ENCODE results near the gene MFAP2. TPM values are rescaled to one million over a fixed set of nuclear protein-coding genes. Genes with fewer than 3 reads are reported as not detected.

The MFAP2 gene, protein sequence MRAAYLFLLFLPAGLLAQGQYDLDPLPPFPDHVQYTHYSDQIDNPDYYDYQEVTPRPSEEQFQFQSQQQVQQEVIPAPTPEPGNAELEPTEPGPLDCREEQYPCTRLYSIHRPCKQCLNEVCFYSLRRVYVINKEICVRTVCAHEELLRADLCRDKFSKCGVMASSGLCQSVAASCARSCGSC
- not detected for total RNA-seq

DNA sequence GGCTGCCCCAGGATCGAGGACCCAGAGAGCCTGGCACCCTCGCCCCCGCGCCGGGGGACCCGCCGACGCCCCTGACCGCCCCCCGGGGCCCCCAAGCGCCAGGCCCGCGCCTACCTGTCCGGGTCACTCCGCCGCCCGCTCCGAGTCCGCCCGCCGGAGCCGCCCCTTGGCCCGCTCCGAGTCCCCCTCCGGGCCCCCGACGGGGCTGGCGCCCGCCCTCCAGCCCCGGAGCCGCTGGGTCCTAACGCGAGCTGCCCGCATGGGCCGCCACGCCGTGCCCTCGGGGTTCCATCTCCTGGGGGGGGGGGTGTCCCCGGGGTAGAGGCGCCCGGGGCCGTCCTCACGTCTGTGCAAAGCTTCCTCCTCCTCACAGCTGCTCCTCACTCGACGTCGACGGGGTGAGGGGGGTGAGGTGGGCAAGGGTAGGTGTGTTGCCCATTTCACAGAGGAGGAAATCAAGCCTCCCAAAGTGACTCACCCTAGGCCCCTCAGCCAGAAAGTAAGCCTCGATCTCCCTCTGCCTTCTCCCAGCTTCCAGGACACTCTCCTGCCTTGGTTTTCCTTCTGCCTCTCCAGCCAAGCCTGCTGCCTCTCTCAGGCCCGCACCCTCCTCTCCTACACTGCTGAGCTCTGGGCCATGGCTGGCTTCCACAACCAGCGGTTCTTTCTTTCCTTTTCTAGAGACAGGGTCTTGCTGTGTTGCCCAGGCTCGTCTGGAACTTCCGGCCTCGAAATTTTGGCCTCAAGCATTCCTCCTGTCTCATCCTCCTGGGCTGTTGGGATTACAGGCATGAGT lies at the start of gene MFAP2:
Gene MFAP2, minus strand, starts transcription at position 148 of the 796 bp plus-strand sequence. CDS start 2,347 bp downstream, outside the sequence.
- Histone ChIP-seq H3K27me3 (ENCODE audit: insufficient read depth, low read length) (peaks cover 16% of the 10 kb centered on the region), H3K4me1 (ENCODE audit: insufficient read depth, low read length) (no peaks in the 10 kb centered on the region), H3K9me3 (ENCODE audit: low read depth, low read length) (no peaks in the 10 kb centered on the region), H3K4me3 (ENCODE audit: low read length) (no peak within 1 kb of the TSS)

DNA sequence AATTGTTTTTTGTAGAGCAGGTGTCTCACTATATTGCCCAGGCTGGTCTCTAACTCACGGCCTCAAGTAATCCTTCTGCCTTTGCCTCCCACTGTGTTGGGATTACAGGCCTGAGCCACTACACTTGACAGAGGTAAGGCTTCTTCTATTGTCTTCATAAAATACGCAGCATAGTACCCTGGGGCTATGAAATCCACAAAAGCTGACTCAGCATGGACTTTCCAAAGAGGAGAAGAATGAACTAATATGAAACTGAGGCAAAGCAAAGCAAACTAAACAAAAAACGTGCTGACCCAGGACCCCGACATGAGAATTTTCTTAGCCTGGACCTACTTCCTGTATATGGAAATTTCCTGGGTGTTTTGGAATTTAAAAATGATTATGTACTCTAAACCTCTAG lies 49.8 kb upstream of the MFAP2 start:
- H3K27me3 ChIP-seq (ENCODE audit: insufficient read depth, low read length), result no peaks in the 10 kb centered on the region

DNA sequence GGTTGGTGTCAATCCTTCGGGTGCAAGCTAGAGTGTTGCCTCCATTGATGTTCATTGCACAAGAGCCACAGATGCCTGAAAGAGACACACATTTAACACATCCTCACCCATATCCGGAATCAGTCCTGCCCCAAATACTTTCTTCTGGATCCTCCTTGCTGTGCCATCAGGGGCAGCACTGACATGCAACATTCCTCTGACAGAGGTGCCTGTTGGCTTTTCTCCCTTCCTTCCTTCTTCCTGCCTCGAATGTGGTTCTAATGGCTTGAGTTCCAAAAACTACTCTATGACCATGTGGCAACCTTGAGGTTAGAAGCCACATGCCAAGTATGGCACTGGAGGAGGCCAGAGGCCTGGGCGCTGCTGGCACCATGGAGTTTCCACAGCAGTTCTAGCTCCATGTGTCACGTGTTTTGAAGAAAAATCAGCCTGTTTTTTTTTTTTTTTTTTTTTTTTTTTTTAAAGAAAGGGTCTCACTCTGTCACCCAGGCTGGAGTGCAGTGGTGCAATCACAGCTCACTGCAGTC lies 48.3 kb upstream of the MFAP2 start:
- H3K9me3 ChIP-seq (ENCODE audit: low read depth, low read length), result no peaks in the 10 kb centered on the region
- no peaks in the 10 kb centered on the region for H3K27me3 ChIP-seq (ENCODE audit: insufficient read depth, low read length)
- H3K4me3 ChIP-seq (ENCODE audit: low read length), result no peak overlapping the region
- H3K4me1 ChIP-seq (ENCODE audit: insufficient read depth, low read length), result peaks cover 3% of the 10 kb centered on the region

More for the DNA sequence above, 49.8 kb upstream of the MFAP2 start:
- Histone ChIP-seq H3K4me3 (ENCODE audit: low read length) (no peak overlapping the region), H3K9me3 (ENCODE audit: low read depth, low read length) (no peaks in the 10 kb centered on the region), H3K4me1 (ENCODE audit: insufficient read depth, low read length) (no peaks in the 10 kb centered on the region)

DNA sequence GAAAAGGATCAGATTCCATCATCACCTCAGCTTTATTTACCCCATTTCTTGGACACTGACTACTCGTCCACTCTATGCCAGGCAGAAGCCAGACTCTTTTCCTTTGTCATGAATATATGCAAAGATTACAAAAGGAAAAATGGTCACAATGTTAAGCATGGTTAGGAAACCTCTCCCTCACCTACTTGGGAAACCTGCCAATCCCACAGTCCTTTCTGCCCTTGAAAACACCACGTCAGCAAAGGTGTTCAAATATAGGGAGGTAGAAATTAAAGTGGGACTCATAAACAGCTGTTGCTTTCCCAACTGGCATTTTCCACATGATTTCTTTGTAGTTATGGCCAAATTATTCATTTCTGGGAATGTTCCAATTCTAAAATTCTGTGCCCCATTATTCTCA lies 47.5 kb upstream of the MFAP2 start:
- no peak overlapping the region for H3K4me3 ChIP-seq (ENCODE audit: low read length)
- H3K9me3 ChIP-seq (ENCODE audit: low read depth, low read length), result no peaks in the 10 kb centered on the region
- H3K27me3 ChIP-seq (ENCODE audit: insufficient read depth, low read length), result no peaks in the 10 kb centered on the region
- peaks cover 11% of the 10 kb centered on the region for H3K4me1 ChIP-seq (ENCODE audit: insufficient read depth, low read length)

DNA sequence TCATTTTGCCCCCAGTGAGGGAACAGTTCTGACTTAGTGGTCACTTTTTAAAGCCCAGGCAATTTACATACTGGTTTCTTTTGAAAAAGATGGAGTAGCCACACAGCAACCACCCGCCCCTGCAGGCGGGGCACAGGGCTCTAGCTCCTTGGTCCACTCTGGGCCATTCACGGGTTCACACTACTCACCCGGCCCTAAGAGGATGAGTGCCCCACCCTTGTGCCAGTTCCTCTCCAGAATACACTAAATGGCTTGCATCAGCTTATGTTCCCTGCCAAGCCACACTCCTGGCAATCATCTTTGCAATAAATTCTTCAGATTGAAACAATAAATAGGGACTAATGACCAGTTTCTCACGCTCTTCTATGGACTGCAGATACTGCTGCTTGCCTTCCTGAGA lies 47.0 kb upstream of the MFAP2 start:
- Histone ChIP-seq H3K27me3 (ENCODE audit: insufficient read depth, low read length) (no peaks in the 10 kb centered on the region), H3K9me3 (ENCODE audit: low read depth, low read length) (no peaks in the 10 kb centered on the region), H3K4me1 (ENCODE audit: insufficient read depth, low read length) (peaks cover 12% of the 10 kb centered on the region), H3K4me3 (ENCODE audit: low read length) (no peak overlapping the region)

DNA sequence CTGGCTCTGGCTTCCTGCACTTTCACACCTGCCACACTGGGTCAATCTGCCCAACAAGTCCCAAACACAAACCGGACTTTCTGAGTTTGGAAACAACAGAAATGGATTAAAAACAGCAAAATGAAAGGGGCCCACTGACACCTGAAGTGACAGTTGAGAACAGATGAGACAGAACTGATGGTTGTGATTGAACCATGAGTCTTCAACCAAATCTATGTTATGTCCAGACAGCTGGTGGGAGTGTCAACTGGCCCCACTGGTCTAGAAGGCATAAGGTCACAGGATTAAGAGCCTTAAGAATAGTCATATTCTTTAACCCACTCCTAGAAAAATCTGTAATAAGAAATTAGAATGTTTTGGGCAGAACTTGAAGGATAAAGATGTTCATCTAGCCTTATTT lies 44.3 kb upstream of the MFAP2 start:
- Histone ChIP-seq H3K4me3 (ENCODE audit: low read length) (no peak overlapping the region), H3K9me3 (ENCODE audit: low read depth, low read length) (no peaks in the 10 kb centered on the region), H3K4me1 (ENCODE audit: insufficient read depth, low read length) (peaks cover 12% of the 10 kb centered on the region), H3K27me3 (ENCODE audit: insufficient read depth, low read length) (no peaks in the 10 kb centered on the region)

DNA sequence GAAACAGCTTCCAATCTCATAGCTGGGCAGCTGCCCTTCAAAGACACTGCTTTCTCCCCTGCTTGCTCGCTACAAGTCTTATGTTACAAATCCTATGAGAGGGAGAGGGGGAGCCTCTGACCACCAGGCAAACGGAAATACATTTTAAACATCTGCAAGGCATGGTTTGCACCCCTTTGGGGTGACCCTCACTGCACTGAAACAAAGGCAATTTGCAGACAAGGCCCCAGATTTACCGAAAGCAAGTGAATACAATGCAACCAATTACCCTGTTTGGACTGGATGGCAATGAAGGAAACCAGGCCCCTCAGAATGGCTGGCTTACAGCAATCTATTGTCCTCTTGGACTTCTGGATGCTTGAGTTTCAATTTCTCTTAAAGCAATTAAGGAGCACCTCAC lies 43.2 kb upstream of the MFAP2 start:
- Histone ChIP-seq H3K4me3 (ENCODE audit: low read length) (no peak overlapping the region), H3K9me3 (ENCODE audit: low read depth, low read length) (no peaks in the 10 kb centered on the region), H3K27me3 (ENCODE audit: insufficient read depth, low read length) (no peaks in the 10 kb centered on the region), H3K4me1 (ENCODE audit: insufficient read depth, low read length) (peaks cover 12% of the 10 kb centered on the region)

DNA sequence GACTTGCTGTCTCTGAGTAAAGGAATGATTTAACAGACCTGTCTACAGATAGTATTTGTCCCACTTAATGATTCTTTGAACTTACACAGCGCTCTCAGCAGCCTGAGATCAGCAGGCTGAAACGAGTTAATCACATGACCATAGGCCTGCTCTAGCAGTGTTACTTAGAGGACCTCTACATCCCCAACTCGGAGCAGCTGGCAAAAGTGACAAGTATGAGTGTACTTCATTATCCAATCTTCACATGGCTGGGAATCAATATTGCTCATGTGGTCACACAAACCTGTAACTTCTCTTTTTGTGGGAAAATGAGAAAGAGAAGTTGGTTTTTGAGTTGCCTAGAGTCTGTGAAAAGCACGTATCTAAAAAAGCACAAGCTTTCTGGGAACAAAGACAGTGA lies 42.7 kb upstream of the MFAP2 start:
- Histone ChIP-seq H3K4me3 (ENCODE audit: low read length) (no peak overlapping the region), H3K4me1 (ENCODE audit: insufficient read depth, low read length) (peaks cover 12% of the 10 kb centered on the region), H3K9me3 (ENCODE audit: low read depth, low read length) (no peaks in the 10 kb centered on the region), H3K27me3 (ENCODE audit: insufficient read depth, low read length) (no peaks in the 10 kb centered on the region)

DNA sequence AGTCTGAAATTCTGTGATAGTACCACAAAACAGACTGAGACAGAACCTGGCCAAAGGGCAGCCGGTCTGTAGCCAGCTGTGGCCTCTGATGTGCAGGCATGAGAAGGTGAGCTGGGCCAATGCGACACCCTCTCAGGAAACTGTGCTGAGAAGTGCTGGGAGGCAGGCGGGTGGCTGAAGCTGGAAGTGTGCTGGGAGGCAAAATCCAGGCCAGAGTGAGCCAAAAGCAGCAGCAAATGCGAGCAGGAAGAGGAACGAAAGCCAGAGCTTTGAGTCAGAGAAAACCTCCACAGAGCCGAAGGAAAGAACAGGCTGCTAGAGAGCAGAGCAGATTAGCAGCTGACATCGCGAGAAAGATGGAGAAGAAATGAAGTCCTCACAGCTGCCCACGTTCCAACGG lies 41.5 kb upstream of the MFAP2 start:
- no peaks in the 10 kb centered on the region for H3K27me3 ChIP-seq (ENCODE audit: insufficient read depth, low read length)
- H3K9me3 ChIP-seq (ENCODE audit: low read depth, low read length), result no peaks in the 10 kb centered on the region
- H3K4me1 ChIP-seq (ENCODE audit: insufficient read depth, low read length), result peaks cover 12% of the 10 kb centered on the region
- no peak overlapping the region for H3K4me3 ChIP-seq (ENCODE audit: low read length)

DNA sequence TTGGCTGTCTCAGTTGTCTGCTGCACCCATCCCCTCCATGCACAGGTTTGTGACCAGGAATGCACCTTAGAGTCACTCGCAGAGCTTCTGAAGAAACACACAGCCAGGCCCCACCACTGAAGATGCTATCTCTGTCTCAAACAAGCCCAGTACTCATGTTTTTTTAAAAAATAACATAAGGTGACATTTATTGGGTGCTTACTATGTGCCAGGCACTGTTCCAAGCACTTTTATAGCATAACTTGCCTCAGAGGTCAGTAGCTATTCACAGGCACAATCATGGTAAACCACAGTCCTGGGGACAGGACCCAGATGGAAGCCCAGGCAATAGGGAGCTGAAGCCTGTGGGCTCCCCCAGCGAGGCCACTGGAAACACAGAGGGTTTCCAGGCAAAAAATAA lies 40.1 kb upstream of the MFAP2 start:
- H3K27me3 ChIP-seq (ENCODE audit: insufficient read depth, low read length), result no peaks in the 10 kb centered on the region
- peaks cover 16% of the 10 kb centered on the region for H3K4me1 ChIP-seq (ENCODE audit: insufficient read depth, low read length)
- H3K9me3 ChIP-seq (ENCODE audit: low read depth, low read length), result no peaks in the 10 kb centered on the region
- H3K4me3 ChIP-seq (ENCODE audit: low read length), result no peak overlapping the region

DNA sequence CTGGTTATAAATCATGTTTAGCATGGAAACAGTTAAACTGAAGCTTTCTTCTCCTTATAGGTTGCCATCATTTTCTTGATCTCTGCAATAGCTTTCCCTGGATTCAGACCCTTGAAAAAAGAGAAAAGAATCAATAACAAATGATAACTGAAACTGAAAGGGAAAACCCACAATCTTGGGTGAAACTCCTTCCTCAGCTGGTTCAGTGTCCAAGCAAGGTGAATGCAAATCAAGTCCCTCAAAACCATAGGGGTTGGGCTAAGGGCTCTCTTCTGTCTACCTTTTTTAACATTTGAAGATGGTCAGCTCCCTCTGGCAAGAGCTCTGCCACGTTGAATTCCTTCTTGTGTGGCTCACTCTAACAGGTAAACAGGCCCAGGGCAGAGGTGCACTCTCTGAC lies 38.4 kb upstream of the MFAP2 start:
- Histone ChIP-seq H3K27me3 (ENCODE audit: insufficient read depth, low read length) (no peaks in the 10 kb centered on the region), H3K4me1 (ENCODE audit: insufficient read depth, low read length) (peaks cover 24% of the 10 kb centered on the region), H3K4me3 (ENCODE audit: low read length) (no peak overlapping the region), H3K9me3 (ENCODE audit: low read depth, low read length) (no peaks in the 10 kb centered on the region)

DNA sequence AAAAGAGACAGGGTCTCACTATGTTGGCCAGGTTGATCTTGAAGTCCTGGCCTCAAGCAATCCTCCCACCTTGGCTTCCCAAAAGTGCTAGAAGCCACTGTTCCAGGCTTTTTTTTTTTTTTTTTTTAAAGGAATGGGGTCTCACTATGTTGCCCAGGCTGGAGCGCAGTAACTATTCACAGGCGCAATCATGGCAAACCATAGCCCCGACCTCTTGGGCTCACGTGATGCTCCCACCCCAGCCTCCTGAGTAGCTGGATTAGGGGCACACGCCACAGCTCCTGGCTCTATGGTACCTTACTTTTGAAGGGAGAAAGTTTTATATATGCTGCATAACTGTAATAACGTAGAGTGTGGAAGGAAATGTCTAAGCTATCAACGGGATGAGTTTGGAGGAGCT lies 37.0 kb upstream of the MFAP2 start:
- no peaks in the 10 kb centered on the region for H3K9me3 ChIP-seq (ENCODE audit: low read depth, low read length)
- no peak overlapping the region for H3K4me3 ChIP-seq (ENCODE audit: low read length)
- H3K27me3 ChIP-seq (ENCODE audit: insufficient read depth, low read length), result no peaks in the 10 kb centered on the region
- H3K4me1 ChIP-seq (ENCODE audit: insufficient read depth, low read length), result peaks cover 16% of the 10 kb centered on the region

DNA sequence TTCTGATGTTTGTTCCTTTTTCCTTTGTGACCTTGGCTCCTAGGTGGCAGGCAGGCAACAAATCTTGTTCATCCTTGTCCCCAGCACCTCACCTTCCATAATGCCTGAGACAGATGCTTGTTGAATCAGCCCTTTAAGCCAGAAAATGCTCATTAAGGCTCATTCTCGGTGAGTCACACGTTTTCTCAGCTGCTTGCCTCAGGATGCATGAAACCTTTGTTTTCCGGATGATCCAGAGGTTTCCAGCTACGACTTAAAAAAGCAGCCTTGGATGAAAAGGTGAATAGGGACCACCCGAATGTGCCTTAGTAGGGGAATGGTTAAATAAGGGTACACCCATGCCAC lies 35.9 kb upstream of the MFAP2 start:
- no peaks in the 10 kb centered on the region for H3K27me3 ChIP-seq (ENCODE audit: insufficient read depth, low read length)
- peaks cover 24% of the 10 kb centered on the region for H3K4me1 ChIP-seq (ENCODE audit: insufficient read depth, low read length)
- no peak overlapping the region for H3K4me3 ChIP-seq (ENCODE audit: low read length)
- no peaks in the 10 kb centered on the region for H3K9me3 ChIP-seq (ENCODE audit: low read depth, low read length)

DNA sequence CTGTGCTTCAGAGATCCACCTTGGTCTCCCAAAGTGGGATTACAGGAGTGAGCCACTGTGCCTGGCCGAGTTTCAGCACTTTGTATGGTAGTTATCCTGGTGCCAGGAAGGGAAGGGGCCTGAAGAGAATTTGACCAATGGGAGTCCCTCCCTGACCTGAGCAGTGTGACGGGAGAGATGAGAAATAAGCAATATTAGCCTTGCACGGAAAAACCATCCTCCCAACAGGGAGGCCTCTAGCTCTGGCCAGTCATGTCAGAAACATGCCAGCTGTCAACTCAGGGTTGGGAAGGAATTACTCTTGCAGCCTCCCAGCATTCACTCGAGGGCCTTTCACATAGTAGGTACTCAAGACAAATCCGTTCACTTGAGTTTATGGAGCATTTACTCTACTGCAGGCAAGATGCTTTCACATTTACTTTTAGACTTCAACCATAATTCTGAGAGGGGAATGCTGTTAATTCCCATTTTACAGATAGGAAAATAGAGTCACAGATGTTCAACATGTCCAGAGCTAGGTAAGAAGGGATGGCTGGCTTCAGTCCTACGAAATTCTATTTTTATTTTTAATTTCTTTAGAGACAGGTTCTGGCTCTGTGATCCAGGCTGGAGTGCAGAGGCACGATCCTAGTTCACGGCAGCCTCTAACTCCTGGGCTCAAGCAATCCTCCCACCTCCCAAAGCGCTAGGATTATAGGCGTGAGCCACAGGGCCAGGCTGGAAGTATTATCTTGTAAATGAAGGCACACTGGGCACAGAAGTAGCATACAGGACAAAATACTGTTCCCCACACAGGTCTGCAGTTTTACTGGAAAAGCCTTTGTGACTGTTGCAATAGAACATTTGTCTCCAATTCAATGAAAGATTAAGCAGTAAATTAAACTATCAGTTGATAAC lies 34.5 kb upstream of the MFAP2 start:
- no peaks in the 10 kb centered on the region for H3K27me3 ChIP-seq (ENCODE audit: insufficient read depth, low read length)
- H3K4me3 ChIP-seq (ENCODE audit: low read length), result no peak overlapping the region
- H3K4me1 ChIP-seq (ENCODE audit: insufficient read depth, low read length), result peaks cover 37% of the 10 kb centered on the region
- no peaks in the 10 kb centered on the region for H3K9me3 ChIP-seq (ENCODE audit: low read depth, low read length)
